Endometrial microvascular endothelial cells (primary cell): ENCODE data around the gene PLEKHN1. TPM values are rescaled to one million over a fixed set of nuclear protein-coding genes. Genes with fewer than 3 reads are reported as not detected.
"Not testable (repeated sequence)": the region's sequence is repeated elsewhere in the genome, so short reads cannot be mapped to it uniquely, and the experiment has no call there.

Experiments
- in situ Hi-C: cut with HindIII; loops from 2 replicates; pipeline ENCODE4 v1.10.0; 2017; ENCODE audit warnings: low sequenced_read_pairs, low pct_unique_long_range_greater_than_20kb; ENCODE audit errors: inconsistent ontology term
- total RNA-seq: library from RNA; depleted of rRNA; stranded (reverse); fragments of >200 nt; gene quantifications from one replicate; pipeline ENCODE4 v1.2.3, GENCODE V29; 2015; ENCODE audit errors: inconsistent ontology term

The PLEKHN1 gene
- total RNA-seq, 1 donor from 2014 or later, result 0.56 TPM

GRCh38 chr1:998995-999724 is 32.9 kb downstream of the PLEKHN1 start:
- in situ Hi-C loops, result no loop called here

GRCh38 chr1:999725-1000356 is 33.6 kb downstream of the PLEKHN1 start, which contains the start of gene HES4:
HES4 (minus strand) TSS chr1:1000097; CDS start chr1:999973, 124 bp downstream.
- in situ Hi-C loops, result no loop called here

GRCh38 chr1:1000357-1001056 is 34.2 kb downstream of the PLEKHN1 start:
- in situ Hi-C loops, result no loop called here

- in situ Hi-C loops, result no loop called here
Observed at GRCh38 chr1:1001057-1001783, 34.9 kb downstream of the PLEKHN1 start.

GRCh38 chr1:1003618-1004419 is 37.5 kb downstream of the PLEKHN1 start:
- in situ Hi-C loops, result no loop called here

GRCh38 chr1:1004420-1004779 is 38.1 kb downstream of the PLEKHN1 start:
- in situ Hi-C loops, result no loop called here

GRCh38 chr1:1004780-1005697 is 38.8 kb downstream of the PLEKHN1 start:
- in situ Hi-C loops, result no loop called here

GRCh38 chr1:1005774-1006304 is 39.6 kb downstream of the PLEKHN1 start:
- in situ Hi-C loops, result no loop called here

GRCh38 chr1:1006305-1007159 is 40.2 kb downstream of the PLEKHN1 start:
- in situ Hi-C loops, result no loop called here

GRCh38 chr1:1010131-1010530 is 43.8 kb downstream of the PLEKHN1 start:
- in situ Hi-C loops, result not testable (repeated sequence)

GRCh38 chr1:1011396-1011949 is 45.2 kb downstream of the PLEKHN1 start:
- in situ Hi-C loops, result no loop called here

- in situ Hi-C loops, result not testable (repeated sequence)
Observed at GRCh38 chr1:1012736-1013104, 46.4 kb downstream of the PLEKHN1 start.

- in situ Hi-C loops, result no loop called here
Observed at GRCh38 chr1:1013105-1013921, 47.0 kb downstream of the PLEKHN1 start, which contains the start of gene ISG15. ISG15 (plus strand) TSS chr1:1013497; CDS start chr1:1013574, 77 bp downstream.

- in situ Hi-C loops, result no loop called here
Observed at GRCh38 chr1:1013922-1014648, 47.8 kb downstream of the PLEKHN1 start.
